IMR-90 (cell line): ENCODE measurements around the gene NFIA. TPM values are rescaled to one million over a fixed set of nuclear protein-coding genes. Genes with fewer than 3 reads are reported as not detected.

Experiments
- ATAC-seq: fragments of 200-7000 bp; cut with Tn5 transposase; 2 replicates; pipeline ENCODE4 v1.9.1; 2020; ENCODE audit warnings: low read depth, mild to moderate bottlenecking, moderate library complexity
- BruUV-seq: library from RNA; stranded (reverse); fragments of 400-500 nt; replicated peaks from 2 replicates; lab custom pipeline; 2021; lab: Mats Ljungman, UMichigan
- CTCF ChIA-PET: fragments of 300-600 bp; formaldehyde crosslinking; extraction: SDS; loops from one replicate; lab custom pipeline; 2021; ENCODE audit warnings: antibody characterized with exemption; lab: Yijun Ruan, JAX
- POLR2A ChIA-PET: fragments of 300-600 bp; sonication (Branson Sonifier 250); formaldehyde crosslinking; loops from one replicate; lab custom pipeline; 2022; ENCODE audit warnings: antibody characterized with exemption; ENCODE audit not compliant: unreplicated experiment; lab: Charles Lee
- DNase-seq: peaks from one replicate; pipeline ENCODE4 v3.0.0; 2013
- H2AFZ ChIP-seq: replicated peaks from 2 replicates; pipeline ENCODE3; 2013; ENCODE audit warnings: low read length, mild to moderate bottlenecking; ENCODE audit not compliant: poor library complexity
- H2AK5ac ChIP-seq: 2 replicates; pipeline ENCODE4 v1.6.1; 2013; ENCODE audit warnings: low read depth, low read length, inconsistent platforms
- H2AK9ac ChIP-seq: replicated peaks from 2 replicates; pipeline ENCODE3; 2013; ENCODE audit warnings: mild to moderate bottlenecking, low read depth, low read length, moderate library complexity; ENCODE audit not compliant: poor library complexity
- H2BK120ac ChIP-seq: 2 replicates; pipeline ENCODE4 v1.6.1; 2013; ENCODE audit warnings: low read depth, low read length, inconsistent platforms
- H2BK15ac ChIP-seq: 3 replicates; pipeline ENCODE4 v1.6.1; 2013; ENCODE audit warnings: low read depth, low read length, inconsistent platforms
- H2BK20ac ChIP-seq: 2 replicates; pipeline ENCODE4 v1.6.1; 2013; ENCODE audit warnings: low read depth, mild to moderate bottlenecking, inconsistent platforms, low read length, moderate library complexity
- H2BK5ac ChIP-seq: 2 replicates; pipeline ENCODE4 v1.6.1; 2013; ENCODE audit warnings: mild to moderate bottlenecking, low read depth, low read length, inconsistent platforms; ENCODE audit not compliant: poor library complexity, severe bottlenecking
- H3K14ac ChIP-seq: replicated peaks from 2 replicates; pipeline ENCODE4 v1.6.1; 2013; ENCODE audit warnings: low read depth, low read length, inconsistent platforms
- H3K18ac ChIP-seq: 2 replicates; pipeline ENCODE4 v1.6.1; 2013; ENCODE audit warnings: low read depth, low read length, control low read depth
- H3K23ac ChIP-seq: 2 replicates; pipeline ENCODE4 v1.6.1; 2013; ENCODE audit warnings: low read depth, low read length, inconsistent platforms
- H3K27ac ChIP-seq: 2 replicates; pipeline ENCODE4 v1.5.1; 2013; ENCODE audit warnings: mild to moderate bottlenecking, control low read depth, low read length; ENCODE audit not compliant: insufficient read depth
- H3K27me3 ChIP-seq: 2 replicates; pipeline ENCODE4 v1.6.1; 2013; ENCODE audit warnings: low read length; ENCODE audit not compliant: control insufficient read depth, insufficient read depth
- H3K36me3 ChIP-seq: 2 replicates; pipeline ENCODE4 v1.6.1; 2013; ENCODE audit warnings: low read length, mixed read lengths; ENCODE audit not compliant: control insufficient read depth, insufficient read depth
- H3K4ac ChIP-seq: 2 replicates; pipeline ENCODE4 v1.6.1; 2013; ENCODE audit warnings: low read depth, low read length, inconsistent platforms
- H3K4me1 ChIP-seq: 2 replicates; pipeline ENCODE4 v1.6.1; 2013; ENCODE audit warnings: low read length, mixed read lengths; ENCODE audit not compliant: control insufficient read depth, insufficient read depth
- H3K4me2 ChIP-seq: 2 replicates; pipeline ENCODE4 v1.6.1; 2013; ENCODE audit warnings: low read depth, mild to moderate bottlenecking, control low read depth, low read length, moderate library complexity
- H3K4me3 ChIP-seq: 2 replicates; pipeline ENCODE4 v1.5.1; 2013; ENCODE audit warnings: low read depth, mild to moderate bottlenecking, control low read depth, low read length, moderate library complexity; ENCODE audit not compliant: insufficient read depth
- H3K56ac ChIP-seq: 2 replicates; pipeline ENCODE4 v1.6.1; 2013; ENCODE audit warnings: low read length, inconsistent platforms; ENCODE audit not compliant: insufficient read depth; ENCODE audit errors: extremely low read depth
- H3K79me1 ChIP-seq, 2 experiments: 2 replicates each; pipeline ENCODE4 v1.6.1; 2013; ENCODE audit warnings: low read length in 2 of 2, inconsistent platforms in 1 of 2, low read depth in 1 of 2
- H3K9ac ChIP-seq: 2 replicates; pipeline ENCODE4 v1.6.1; 2013; ENCODE audit warnings: low read depth, low read length, control low read depth
- H3K9me1 ChIP-seq: 2 replicates; pipeline ENCODE4 v1.6.1; 2013; ENCODE audit warnings: low read length, inconsistent platforms; ENCODE audit not compliant: insufficient read depth
- H3K9me3 ChIP-seq: 2 replicates; pipeline ENCODE4 v1.6.1; 2013; ENCODE audit warnings: low read length; ENCODE audit not compliant: control insufficient read depth, insufficient read depth
- H4K20me1 ChIP-seq: 2 replicates; pipeline ENCODE4 v1.6.1; 2013; ENCODE audit warnings: low read length, inconsistent platforms; ENCODE audit not compliant: insufficient read depth
- H4K5ac ChIP-seq: 2 replicates; pipeline ENCODE4 v1.6.1; 2013; ENCODE audit warnings: mild to moderate bottlenecking, low read depth, low read length, control low read depth
- H4K8ac ChIP-seq, 2 experiments: 2 replicates each; pipeline ENCODE4 v1.6.1; 2013; ENCODE audit warnings: low read depth in 2 of 2, low read length in 2 of 2, control low read depth in 1 of 2, inconsistent platforms in 1 of 2
- H4K91ac ChIP-seq: 2 replicates; pipeline ENCODE4 v1.6.1; 2013; ENCODE audit warnings: low read depth, low read length, inconsistent platforms; ENCODE audit not compliant: insufficient read depth
- BHLHE40 ChIP-seq: fragments of 150-350 bp; IDR thresholded peaks from 2 replicates; pipeline ENCODE4 v1.6.1; 2016; ENCODE audit warnings: mild to moderate bottlenecking, low read depth, low read length
- CEBPB ChIP-seq: IDR thresholded peaks from 2 replicates; pipeline ENCODE4 v1.6.1; 2012; ENCODE audit warnings: low read depth, low read length, improper control_type of control experiment
- CHD1 ChIP-seq: IDR thresholded peaks from 2 replicates; pipeline ENCODE4 v1.6.1; 2012; ENCODE audit warnings: low read depth, low read length, improper control_type of control experiment
- CTCF ChIP-seq: conservative IDR thresholded peaks from 2 replicates; pipeline ENCODE4 v1.5.1; 2012; ENCODE audit warnings: mild to moderate bottlenecking, low read depth, low read length, improper control_type of control experiment
- FOS ChIP-seq: fragments of 150-350 bp; IDR thresholded peaks from 2 replicates; pipeline ENCODE4 v1.6.1; 2016; ENCODE audit warnings: low read depth, low read length
- MAFK ChIP-seq: IDR thresholded peaks from 2 replicates; pipeline ENCODE4 v1.6.1; 2012; ENCODE audit warnings: low read depth, low read length, improper control_type of control experiment
- MAZ ChIP-seq: IDR thresholded peaks from 2 replicates; pipeline ENCODE4 v1.6.1; 2012; ENCODE audit warnings: low read depth, mild to moderate bottlenecking, low read length, improper control_type of control experiment, moderate library complexity, borderline replicate concordance
- MXI1 ChIP-seq: IDR thresholded peaks from 2 replicates; pipeline ENCODE4 v1.6.1; 2012; ENCODE audit warnings: low read depth, mild to moderate bottlenecking, low read length, moderate library complexity, borderline replicate concordance
- NFE2L2 ChIP-seq: fragments of 150-350 bp; IDR thresholded peaks from 2 replicates; pipeline ENCODE4 v1.6.1; 2016; ENCODE audit warnings: low read depth, mild to moderate bottlenecking, low read length
- POLR2A ChIP-seq: IDR thresholded peaks from 2 replicates; pipeline ENCODE4 v1.6.1; 2012; ENCODE audit warnings: mild to moderate bottlenecking, low read depth, low read length
- RAD21 ChIP-seq: IDR thresholded peaks from 2 replicates; pipeline ENCODE4 v1.6.1; 2012; ENCODE audit warnings: low read length, improper control_type of control experiment
- RCOR1 ChIP-seq: IDR thresholded peaks from 2 replicates; pipeline ENCODE4 v1.6.1; 2012; ENCODE audit warnings: mild to moderate bottlenecking, low read length, improper control_type of control experiment; ENCODE audit not compliant: insufficient replicate concordance
- RFX5 ChIP-seq: IDR thresholded peaks from 2 replicates; pipeline ENCODE4 v1.8.0; 2012; ENCODE audit warnings: low read depth, mild to moderate bottlenecking, low read length, moderate library complexity
- SMC3 ChIP-seq: fragments of 150-350 bp; IDR thresholded peaks from 2 replicates; pipeline ENCODE4 v1.6.1; 2016; ENCODE audit warnings: low read depth, mild to moderate bottlenecking, antibody characterized with exemption, low read length, moderate library complexity
- USF2 ChIP-seq: fragments of 150-350 bp; IDR thresholded peaks from 2 replicates; pipeline ENCODE4 v1.6.1; 2017; ENCODE audit warnings: mild to moderate bottlenecking, antibody characterized with exemption, low read length, low read depth
- WGBS, 2 experiments: methylation state at CpG; one replicate each; pipeline versions ENCODE4 v1.1.5 to v1.1.7; 2013; ENCODE audit warnings: missing lambda C conversion rate in 2 of 2; ENCODE audit not compliant: insufficient read length in 1 of 2; ENCODE audit errors: extremely low coverage in 2 of 2; 5-methylcytosine and 5-hydroxymethylcytosine counted together
- dilution Hi-C: fragments of 300-500 bp; cut with HindIII; formaldehyde crosslinking; loops from one replicate; pipeline ENCODE4 v1.14.3; 2018; ENCODE audit warnings: low sequenced_read_pairs; ENCODE audit not compliant: unreplicated experiment
- in situ Hi-C: fragments of 300-500 bp; cut with MboI; formaldehyde crosslinking; loops from 3 replicates; pipeline ENCODE4 v1.14.3; 2019; ENCODE audit warnings: low sequenced_read_pairs, inconsistent platforms, mixed read lengths
- intact Hi-C: fragments of 100-400 bp; cut with micrococcal nuclease; formaldehyde crosslinking; loops from 2 replicates; pipeline ENCODE4 v1.10.0; 2022
- polyA plus RNA-seq, 3 experiments: library from polyadenylated mRNA; depleted of rRNA; stranded (reverse); fragments of >200 nt; gene quantifications; 2 replicates each; pipeline ENCODE4 v1.2.3, GENCODE V29; 2012; ENCODE audit warnings: low replicate concordance in 1 of 3
- total RNA-seq: library from RNA; depleted of rRNA; stranded (reverse); fragments of >200 nt; gene quantifications from 2 replicates; pipeline ENCODE4 v1.2.3, GENCODE V29; 2012
- TF ChIP-seq, protein P1 (sequence below): fragments of 150-350 bp; IDR thresholded peaks from 2 replicates; pipeline ENCODE4 v1.6.1; 2016; ENCODE audit warnings: low read depth, mild to moderate bottlenecking, low read length, moderate library complexity, borderline replicate concordance

NFIA gene
- total and polyA plus RNA-seq, 2 of the 4 experiments (the other 2 are of a cell fraction): 1.6 to 2.2 TPM

GRCh38 chr1:61268546-61269240, 186.3 kb downstream of the NFIA start:
- intact Hi-C loops: no loop called here
- ATAC-seq: no peak

More at GRCh38 chr1:61268546-61269240, 186.3 kb downstream of the NFIA start:
- no peaks in the 10 kb centered on the region for H3K79me1 ChIP-seq
- no peaks in the 10 kb centered on the region for H3K9me3 ChIP-seq
- no peak overlapping the region for H3K56ac ChIP-seq
- peaks cover 2% of the 10 kb centered on the region; the same call in 1 of the 2 replicates for H3K4me1 ChIP-seq
- no peak overlapping the region for H3K14ac ChIP-seq
- no peak overlapping the region for H3K4me2 ChIP-seq
- H3K23ac ChIP-seq: no peak overlapping the region
- ChIA-PET POLR2A (no interaction called here), CTCF (interaction anchor here (0.6 kb wide), 1 partner anchor 349 kb away, joined by 5 read pairs; no protein-coding TSS in a partner anchor)
- no peak overlapping the region for H2AK5ac ChIP-seq
- no peak overlapping the region for H4K5ac ChIP-seq
- H3K4me3 ChIP-seq: no peak overlapping the region
- H4K91ac ChIP-seq: no peak overlapping the region
- H2BK5ac ChIP-seq: no peak overlapping the region
- H3K36me3 ChIP-seq: no peaks in the 10 kb centered on the region
- no CpG with 5 or more reads among the region's 9 CpGs for WGBS, 2 experiments
- H2BK20ac ChIP-seq: no peak overlapping the region
- in situ Hi-C loops (no loop called here), dilution Hi-C loops (no loop called here)
- no peak overlapping the region for H2BK120ac ChIP-seq
- H3K18ac ChIP-seq: no peak overlapping the region
- H2AK9ac ChIP-seq: no peak overlapping the region
- no peak overlapping the region for H3K27ac ChIP-seq
- H3K9me1 ChIP-seq: no peaks in the 10 kb centered on the region
- no peak for DNase-seq
- no peaks in the 10 kb centered on the region for H4K20me1 ChIP-seq
- H3K27me3 ChIP-seq: no peaks in the 10 kb centered on the region
- BruUV-seq: no TSS peak
- TF ChIP-seq MXI1 (no peak), RFX5 (no peak), BHLHE40 (no peak), SMC3 (no peak), MAFK (no peak), USF2 (no peak), CEBPB (no peak), MAZ (no peak), CHD1 (no peak), RCOR1 (no peak), POLR2A (no peak), CTCF (no peak), FOS (no peak), RAD21 (no peak), NFE2L2 (no peak)
- TF ChIP-seq, protein P1, sequence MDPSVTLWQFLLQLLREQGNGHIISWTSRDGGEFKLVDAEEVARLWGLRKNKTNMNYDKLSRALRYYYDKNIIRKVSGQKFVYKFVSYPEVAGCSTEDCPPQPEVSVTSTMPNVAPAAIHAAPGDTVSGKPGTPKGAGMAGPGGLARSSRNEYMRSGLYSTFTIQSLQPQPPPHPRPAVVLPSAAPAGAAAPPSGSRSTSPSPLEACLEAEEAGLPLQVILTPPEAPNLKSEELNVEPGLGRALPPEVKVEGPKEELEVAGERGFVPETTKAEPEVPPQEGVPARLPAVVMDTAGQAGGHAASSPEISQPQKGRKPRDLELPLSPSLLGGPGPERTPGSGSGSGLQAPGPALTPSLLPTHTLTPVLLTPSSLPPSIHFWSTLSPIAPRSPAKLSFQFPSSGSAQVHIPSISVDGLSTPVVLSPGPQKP: no peak
- no peak overlapping the region for H2AFZ ChIP-seq
- H3K9ac ChIP-seq: no peak overlapping the region
- no peak overlapping the region for H3K4ac ChIP-seq
- no peak overlapping the region for H2BK15ac ChIP-seq
- H4K8ac ChIP-seq: no peak overlapping the region
